ENCODE results near the gene PWWP2B.

Gene PWWP2B

DNA sequence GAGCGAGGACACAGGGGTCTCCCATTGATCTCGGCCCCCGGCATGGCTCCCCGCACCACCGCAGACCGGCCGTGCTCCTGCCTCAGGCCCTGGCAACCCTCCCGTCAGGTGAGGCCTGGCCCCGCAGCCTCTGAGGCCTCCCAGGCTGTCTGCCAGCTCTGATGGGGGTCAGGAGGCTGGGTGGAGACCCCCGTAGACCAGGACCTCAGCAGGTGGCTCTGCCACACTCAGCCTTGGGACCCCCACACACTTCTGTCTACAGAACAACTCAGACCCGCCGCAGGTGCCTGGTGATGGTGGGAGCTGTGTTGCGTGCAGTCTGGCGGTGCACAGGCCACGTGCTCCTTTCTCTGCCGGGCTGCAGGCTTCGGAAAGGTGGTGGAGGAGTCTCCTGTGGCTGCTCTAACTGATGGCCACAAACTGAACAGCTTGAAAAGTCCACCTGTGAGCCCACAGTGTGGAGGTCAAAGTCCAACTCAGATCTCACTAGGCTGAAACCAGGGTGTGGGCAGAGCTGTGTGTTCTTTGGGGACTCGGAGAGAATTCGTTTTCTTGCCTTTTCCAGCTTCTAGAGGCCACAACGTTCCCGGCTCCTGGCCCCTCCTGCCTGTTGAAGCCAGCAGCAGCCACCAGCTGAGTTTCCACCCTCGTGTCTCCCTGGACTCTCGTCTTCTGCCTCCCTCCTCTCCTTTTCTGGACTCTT lies 62.5 kb downstream of the PWWP2B start:
- DNase-seq (ENCODE audit: low read depth in 2 of 2), result no peak

DNA sequence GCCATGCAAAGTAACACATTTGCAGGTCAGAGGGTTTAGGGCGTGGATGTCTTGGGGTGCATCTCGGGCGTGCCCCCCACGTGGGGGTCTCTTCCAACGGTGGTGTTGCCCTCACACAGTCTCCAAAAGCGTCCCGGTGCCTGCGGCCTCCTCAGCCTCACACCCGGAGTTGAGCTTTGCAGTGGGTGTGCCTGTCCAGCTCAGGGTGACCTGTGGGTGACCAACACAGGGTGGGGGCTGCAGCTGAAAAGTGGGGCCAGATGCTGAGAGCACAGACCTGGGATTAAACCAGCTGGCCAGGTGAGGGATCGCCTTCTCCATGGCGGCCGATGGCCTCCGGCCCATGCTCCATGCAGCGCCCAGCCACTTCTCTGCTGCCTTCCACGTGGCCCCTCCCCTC lies 63.1 kb downstream of the PWWP2B start:
- DNase-seq (ENCODE audit: low read depth in 2 of 2), result no peak

DNA sequence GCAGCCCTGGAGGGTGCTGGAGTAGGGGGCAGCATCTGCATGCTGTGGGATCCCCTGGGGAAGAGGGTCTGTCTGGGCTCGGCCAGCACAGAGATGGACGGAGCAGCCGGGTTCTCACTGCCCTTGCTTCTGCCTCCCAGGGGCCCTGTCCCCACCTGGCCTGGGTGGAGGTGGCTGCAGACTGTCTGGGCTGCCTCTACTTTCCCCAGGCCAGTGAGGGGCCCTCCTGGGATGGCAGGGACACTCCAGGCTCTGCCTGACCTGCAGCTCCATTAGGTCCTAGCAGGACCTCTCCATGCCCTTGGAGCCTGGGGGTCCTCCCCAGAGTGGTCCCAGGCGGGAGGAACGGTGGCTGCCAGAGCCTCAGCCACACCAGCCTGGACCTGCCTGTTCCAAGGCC lies 63.7 kb downstream of the PWWP2B start:
- no peak for DNase-seq (ENCODE audit: low read depth in 2 of 2)

DNA sequence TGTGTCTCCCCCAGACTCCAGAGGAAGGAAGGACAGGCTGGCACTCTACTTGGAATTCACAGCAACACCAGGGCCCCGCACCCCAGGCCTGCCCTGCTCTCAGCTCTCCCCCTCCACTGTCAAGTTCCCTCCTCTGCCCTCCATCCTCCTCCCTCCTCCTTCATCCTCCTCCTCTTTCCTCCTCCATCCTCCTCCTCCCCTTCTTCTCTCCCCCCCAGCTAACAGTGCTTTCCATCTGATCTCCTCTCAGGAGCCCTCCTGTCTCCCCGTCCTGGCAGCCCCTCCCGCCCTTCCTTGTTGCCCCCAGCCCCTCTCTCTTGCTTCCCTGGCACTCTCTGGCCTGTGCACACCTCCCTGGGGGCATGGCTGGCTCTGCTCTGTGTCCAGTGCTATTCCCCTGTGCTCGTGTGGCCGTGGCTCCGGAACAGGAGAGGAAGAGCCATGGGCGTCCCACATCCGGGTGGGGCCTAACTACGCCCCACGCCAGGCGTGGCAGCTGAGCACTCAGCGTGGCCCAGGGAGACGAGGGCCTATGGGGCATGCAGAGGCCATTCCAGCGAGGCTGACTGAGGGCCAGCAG lies 64.2 kb downstream of the PWWP2B start:
- DNase-seq (ENCODE audit: low read depth in 2 of 2), result no peak

DNA sequence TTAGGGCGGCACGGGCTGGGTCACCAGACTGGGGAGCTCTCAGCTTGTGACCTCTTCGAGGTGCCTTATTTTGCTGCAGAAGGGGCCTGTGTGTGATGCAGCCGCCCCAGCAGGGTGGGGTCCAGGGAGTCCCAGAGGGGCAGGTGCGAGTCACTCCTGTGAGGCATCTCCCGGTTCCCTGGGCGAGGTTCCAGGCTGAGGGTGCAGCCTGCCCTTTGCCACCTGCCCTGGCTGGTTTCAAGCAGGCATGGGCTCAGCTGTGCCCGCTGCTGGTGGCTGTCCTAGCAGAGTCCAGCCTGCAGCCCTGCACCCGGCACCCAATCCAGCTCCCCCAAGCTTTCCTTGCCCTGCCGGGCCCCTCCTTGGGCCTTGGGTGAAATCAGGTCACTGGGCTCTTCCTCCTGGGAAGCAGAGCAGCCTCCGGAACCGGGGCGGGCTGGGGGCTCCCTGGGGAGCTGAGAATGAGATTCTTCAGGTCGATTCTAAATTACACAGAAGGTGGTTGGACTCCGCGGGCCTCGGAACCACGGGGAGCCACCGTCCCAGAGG lies 64.8 kb downstream of the PWWP2B start:
- DNase-seq (ENCODE audit: low read depth in 2 of 2), result no peak

DNA sequence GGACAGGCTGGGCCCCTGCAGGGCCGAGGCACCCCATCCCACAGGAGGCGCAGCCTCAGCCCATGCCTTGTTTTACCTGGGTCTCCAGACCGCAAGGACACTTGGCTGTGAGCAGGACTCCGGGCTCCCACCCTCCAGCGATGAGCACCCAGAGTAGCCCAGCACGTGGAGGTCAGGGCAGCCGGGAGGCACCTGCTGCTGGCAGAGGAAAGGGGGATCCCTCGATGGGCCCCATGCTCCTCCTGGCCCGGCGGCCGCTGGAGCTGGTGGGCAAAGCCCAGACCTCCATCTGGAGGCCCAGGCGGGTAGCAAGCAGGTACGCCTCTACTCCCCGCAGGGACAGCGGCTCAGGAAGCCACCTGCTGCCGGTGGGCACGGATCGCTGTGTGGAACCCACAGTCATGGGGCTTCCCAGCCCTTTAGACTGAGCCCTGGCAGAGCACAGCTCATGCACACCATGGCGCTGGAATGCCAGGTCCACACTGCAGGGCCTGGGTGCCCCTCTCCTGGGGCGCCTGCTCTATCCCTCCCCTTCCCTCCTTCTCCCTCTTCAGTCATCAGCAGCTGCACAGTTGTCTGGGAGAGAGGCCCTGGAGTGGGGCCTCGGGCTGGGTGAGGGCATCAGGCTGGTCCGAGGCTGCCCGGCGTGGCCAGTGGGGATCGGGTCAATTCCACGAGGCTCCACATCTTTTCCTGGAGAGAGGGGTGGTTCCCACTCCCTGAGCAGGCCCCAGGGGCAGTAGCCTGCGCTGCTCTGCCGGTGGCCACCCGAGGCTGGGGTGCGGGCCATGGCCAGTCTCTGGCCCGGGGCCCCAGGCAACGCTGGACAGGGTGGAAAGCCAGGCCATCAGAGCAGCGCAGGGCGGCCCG lies 65.7 kb downstream of the PWWP2B start:
- no peak for DNase-seq (ENCODE audit: low read depth in 2 of 2)

DNA sequence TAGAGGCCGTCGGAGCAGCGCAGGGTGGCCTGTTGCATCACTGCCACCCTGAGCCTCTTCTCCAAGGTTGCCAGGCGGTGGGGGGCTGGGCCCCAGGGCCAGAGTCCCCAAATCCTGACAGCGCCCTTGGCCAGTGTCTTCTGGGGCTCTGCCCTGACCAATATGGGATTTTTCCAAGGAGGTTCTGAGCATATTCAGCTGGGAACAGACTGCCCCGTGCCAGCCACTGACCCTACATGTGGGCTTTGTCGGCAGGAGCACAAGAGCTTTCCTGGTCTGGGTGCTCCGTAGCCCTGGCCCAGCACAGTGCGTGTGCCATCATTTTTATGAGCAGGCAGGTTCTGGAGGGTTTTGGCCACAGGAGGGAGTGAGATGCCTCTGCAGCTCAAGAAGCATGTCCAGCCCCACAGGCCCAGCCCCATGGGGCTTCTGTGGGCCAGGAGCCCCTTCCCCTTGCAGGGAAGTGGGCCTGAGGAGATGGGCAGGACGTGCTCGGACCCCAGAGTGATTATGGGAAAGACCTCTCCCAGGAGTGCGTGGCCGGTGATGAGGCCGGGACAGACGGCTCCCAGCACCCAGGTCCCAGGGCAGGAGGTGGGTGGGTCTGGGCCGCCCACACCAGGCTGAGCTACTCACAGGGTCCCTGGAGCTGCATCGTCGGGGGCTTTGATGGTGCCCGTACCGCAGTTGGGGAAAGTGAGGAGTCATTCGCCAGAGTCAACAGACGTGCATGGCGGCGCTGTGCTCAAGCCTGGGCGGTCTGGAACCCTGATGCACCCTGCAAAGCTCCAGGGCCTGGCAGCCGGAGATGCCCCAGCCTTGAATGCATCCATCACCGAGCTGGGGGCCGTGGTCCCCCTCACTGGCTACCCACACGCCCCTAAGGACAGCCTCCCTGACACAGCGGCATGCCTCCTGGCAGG lies 66.6 kb downstream of the PWWP2B start:
- DNase-seq (ENCODE audit: low read depth in 2 of 2), result no peak

DNA sequence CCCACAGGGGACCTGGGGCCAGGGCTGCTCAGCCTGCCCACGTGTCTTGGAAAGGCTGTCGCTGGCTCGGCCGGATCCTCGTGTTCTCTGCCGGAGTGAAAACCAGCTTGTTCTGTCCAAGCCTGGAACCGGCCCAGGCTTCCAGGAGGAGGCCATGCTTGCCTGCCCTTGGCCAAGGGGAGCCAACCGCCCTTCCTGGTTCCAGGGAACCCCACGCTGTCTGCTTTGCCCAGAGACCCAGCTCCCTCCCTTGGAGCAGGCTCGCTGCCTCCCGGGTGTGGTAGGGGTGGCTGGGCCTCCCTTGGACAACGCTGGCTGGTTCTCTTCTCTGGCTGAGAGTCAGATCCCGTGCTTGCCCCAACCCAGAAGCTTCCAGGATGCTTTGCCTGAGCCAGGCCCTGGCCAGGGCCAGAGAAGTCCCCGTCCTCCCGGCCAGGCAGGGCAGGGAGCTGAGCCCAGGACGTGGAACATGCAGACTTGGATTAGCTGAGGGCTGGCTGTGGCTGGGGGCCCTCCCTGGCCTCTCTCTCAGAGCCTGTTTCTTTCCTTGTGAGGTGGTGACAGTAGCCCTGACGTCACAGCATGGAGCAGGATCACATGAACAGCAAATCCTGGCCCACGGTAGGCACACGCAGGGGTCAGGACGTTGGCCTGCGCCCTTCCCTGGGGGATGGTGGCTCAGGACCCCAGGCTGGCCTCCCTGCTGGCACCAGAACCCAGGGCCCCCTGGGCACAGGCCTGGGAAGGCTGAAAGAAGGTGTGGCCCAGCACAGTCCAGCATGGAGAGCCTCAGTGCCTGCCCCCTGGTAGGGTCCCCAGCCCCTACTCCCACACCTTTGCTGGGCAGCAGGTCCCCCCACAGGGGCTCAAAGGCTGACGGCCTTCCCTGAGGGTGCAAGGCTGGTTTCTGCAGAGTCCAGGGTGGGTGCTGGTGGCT lies 67.5 kb downstream of the PWWP2B start:
- no peak for DNase-seq (ENCODE audit: low read depth in 2 of 2)

DNA sequence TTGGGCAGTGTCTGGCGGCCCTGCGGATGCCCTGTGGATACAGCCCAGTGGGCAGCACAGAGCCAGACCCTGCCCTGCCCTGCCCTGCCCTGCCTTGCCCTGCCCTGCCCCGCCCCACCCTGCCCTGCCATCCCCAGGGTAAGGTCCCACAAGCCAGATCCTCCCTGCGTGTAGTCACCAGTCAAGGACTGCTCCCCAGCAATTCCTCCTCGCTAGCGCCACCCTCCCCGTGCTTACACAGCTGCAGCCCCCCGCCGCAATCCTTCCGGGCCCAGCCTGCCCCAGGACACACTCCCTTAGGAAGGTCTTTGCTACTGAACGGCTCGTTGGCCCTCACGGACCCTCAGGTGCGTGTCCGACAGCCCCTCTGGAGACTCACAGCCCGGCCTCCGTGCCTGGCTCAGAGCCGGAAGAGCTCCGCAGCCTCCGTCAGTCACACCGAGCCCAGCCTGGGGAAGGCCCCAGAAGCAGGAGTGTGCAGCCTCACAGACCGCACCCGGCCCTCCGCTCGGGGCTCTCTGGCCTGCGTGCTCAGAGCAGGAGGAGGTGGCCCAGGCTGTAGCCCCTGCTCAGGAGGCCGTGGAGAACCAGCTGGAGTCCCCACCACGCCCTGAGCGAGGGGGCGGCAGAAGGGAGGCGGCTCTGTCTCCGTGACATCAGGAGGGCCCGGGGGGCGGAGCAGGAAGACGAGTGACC lies 68.3 kb downstream of the PWWP2B start:
- no peak for DNase-seq (ENCODE audit: low read depth in 2 of 2)

DNA sequence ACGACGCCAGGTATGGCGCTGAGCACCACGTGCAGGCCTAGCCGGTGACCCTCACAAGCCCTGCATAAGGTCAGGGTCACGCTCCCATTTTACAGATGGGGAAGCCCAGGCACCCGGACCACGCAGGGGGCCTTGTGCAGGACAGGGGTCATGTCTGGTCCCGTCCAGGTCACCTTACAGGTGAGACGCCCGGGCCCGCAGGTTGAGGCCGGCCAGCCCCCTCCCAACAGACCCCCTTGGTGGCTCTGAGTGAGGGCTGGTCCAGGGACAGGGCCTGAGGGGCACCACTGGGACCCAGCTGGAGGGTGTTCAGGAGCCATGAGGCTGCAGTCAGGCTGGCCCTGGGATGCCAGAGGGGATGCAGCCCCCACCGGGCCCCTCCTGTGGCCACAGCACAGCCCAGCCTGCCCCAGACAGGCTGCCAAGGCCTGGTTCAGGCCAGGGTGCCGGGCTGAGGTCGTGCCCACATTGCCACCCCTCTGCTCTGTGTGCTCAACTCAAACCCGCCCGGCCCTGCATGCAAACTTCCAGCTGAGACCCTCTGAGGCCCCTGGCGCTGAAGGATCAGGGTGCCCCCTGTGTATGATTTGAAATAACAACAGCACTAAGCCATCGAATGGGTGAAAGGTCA lies 69.0 kb downstream of the PWWP2B start:
- no peak for DNase-seq (ENCODE audit: low read depth in 2 of 2)

DNA sequence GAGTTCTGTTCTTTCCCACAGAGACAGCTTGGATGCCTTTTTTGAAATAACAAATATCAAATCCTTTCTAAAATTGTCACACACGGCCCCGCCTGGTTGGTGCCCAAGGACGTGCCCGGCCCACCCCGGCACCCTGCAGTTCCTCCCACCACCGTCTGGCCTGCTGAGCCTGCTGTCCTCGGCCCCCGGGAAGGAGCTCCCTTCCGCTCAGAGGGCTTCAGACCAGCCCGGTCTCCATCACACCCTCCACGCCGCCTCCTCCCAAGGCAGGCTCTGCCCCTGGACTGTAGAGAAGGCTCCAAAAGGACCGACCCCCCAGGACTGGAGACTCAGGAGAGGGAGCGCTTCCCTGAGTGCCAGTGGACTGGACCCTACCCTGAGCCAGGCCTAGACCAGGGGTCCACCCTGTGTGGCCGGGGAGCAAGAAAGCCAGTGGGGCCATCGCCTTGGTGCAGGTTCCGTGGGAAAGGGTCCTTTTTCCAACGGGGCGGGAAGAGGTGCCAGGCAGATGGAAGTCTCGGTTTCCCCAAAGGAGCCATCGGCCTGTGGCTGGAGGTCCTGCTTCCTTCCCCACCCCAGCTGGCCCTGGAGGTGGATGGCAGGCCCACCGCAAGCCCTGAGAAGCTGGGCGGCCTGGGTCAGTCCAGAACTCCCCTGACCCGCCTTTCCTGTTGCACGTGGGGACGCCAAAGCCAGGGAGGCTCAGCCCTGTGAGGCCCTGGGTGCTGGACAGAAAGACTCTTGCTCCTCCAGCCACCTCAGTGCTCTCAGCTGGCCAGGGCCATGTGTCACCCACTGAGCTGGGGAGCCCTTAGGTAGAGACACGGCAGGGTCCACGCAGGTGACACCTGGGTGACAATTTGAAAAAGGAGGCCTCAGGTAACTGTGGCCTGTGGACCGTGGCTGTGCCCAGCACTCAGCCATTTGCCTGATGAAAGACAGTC lies 69.8 kb downstream of the PWWP2B start:
- DNase-seq (ENCODE audit: low read depth in 2 of 2), result no peak

All from activated CD8-positive, alpha-beta memory T cell treated with anti-CD3 and anti-CD28 coated beads for 4 hours (primary cell).